Osteocyte (in vitro differentiated cells): ENCODE measurements around the gene LRFN2. TPM values are rescaled to one million over a fixed set of nuclear protein-coding genes. Genes with fewer than 3 reads are reported as not detected.

ENCODE experiments used
- DNase-seq: peaks from one replicate; pipeline ENCODE4 v3.0.0; 2021; ENCODE audit warnings: mixed read lengths; ENCODE audit not compliant: unreplicated experiment; ENCODE audit errors: extremely low spot score
- H3K27ac Mint-ChIP-seq: one replicate; pipeline ENCODE4 v1.8.0; 2021; ENCODE audit warnings: mild to moderate bottlenecking, mixed read lengths; ENCODE audit not compliant: unreplicated experiment
- H3K27me3 Mint-ChIP-seq: one replicate; pipeline ENCODE4 v1.8.0; 2021; ENCODE audit warnings: mixed read lengths; ENCODE audit not compliant: unreplicated experiment
- H3K36me3 Mint-ChIP-seq: one replicate; pipeline ENCODE4 v1.8.0; 2021; ENCODE audit warnings: mixed read lengths; ENCODE audit not compliant: unreplicated experiment
- H3K4me1 Mint-ChIP-seq: one replicate; pipeline ENCODE4 v1.8.0; 2021; ENCODE audit warnings: mixed read lengths; ENCODE audit not compliant: unreplicated experiment
- H3K4me3 Mint-ChIP-seq: one replicate; pipeline ENCODE4 v1.8.0; 2021; ENCODE audit warnings: mild to moderate bottlenecking, moderate library complexity, mixed read lengths; ENCODE audit not compliant: unreplicated experiment
- H3K9me3 Mint-ChIP-seq: one replicate; pipeline ENCODE4 v1.8.0; 2021; ENCODE audit warnings: mixed read lengths; ENCODE audit not compliant: unreplicated experiment
- CTCF ChIP-seq: fragments of 200-600 bp; sonication (generic); IDR thresholded peaks from 2 replicates; pipeline ENCODE4 v1.5.0; 2021; ENCODE audit warnings: antibody characterized with exemption, mild to moderate bottlenecking, moderate library complexity
- total RNA-seq: library from RNA; stranded (reverse); gene quantifications from 2 replicates; pipeline ENCODE4 v1.2.1, GENCODE V29; 2021

Gene LRFN2
- total RNA-seq, 1 donor from 2014 or later, result not detected

- no peak overlapping the region for H3K4me3 Mint-ChIP-seq
- no peaks in the 10 kb centered on the region for H3K9me3 Mint-ChIP-seq
- peaks cover 9% of the 10 kb centered on the region for H3K27me3 Mint-ChIP-seq
- H3K27ac Mint-ChIP-seq, result no peak overlapping the region
- H3K36me3 Mint-ChIP-seq, result no peaks in the 10 kb centered on the region
- TF ChIP-seq CTCF, result no peak
- DNase-seq, result no peak
- H3K4me1 Mint-ChIP-seq, result peaks cover 7% of the 10 kb centered on the region
Observed at GRCh38 chr6:40417031-40417430, 170.1 kb downstream of the LRFN2 start.

GRCh38 chr6:40414617-40415016 lies 172.5 kb downstream of the LRFN2 start:
- no peak for TF ChIP-seq CTCF
- Mint-ChIP-seq H3K27ac (no peak overlapping the region), H3K4me3 (no peak overlapping the region), H3K9me3 (no peaks in the 10 kb centered on the region), H3K36me3 (no peaks in the 10 kb centered on the region), H3K4me1 (peaks cover 19% of the 10 kb centered on the region), H3K27me3 (peaks cover 2% of the 10 kb centered on the region)
- DNase-seq, result no peak

GRCh38 chr6:40413239-40413638 lies 173.9 kb downstream of the LRFN2 start:
- no peaks in the 10 kb centered on the region for H3K9me3 Mint-ChIP-seq
- H3K27me3 Mint-ChIP-seq, result no peaks in the 10 kb centered on the region
- no peak overlapping the region for H3K27ac Mint-ChIP-seq
- no peak for TF ChIP-seq CTCF
- no peaks in the 10 kb centered on the region for H3K36me3 Mint-ChIP-seq
- H3K4me3 Mint-ChIP-seq, result no peak overlapping the region
- peaks cover 27% of the 10 kb centered on the region for H3K4me1 Mint-ChIP-seq
- DNase-seq, result no peak

GRCh38 chr6:40411881-40412280 lies 175.3 kb downstream of the LRFN2 start:
- H3K4me1 Mint-ChIP-seq, result peaks cover 27% of the 10 kb centered on the region
- no peak for TF ChIP-seq CTCF
- DNase-seq, result no peak
- no peak overlapping the region for H3K27ac Mint-ChIP-seq
- no peaks in the 10 kb centered on the region for H3K36me3 Mint-ChIP-seq
- no peaks in the 10 kb centered on the region for H3K9me3 Mint-ChIP-seq
- no peak overlapping the region for H3K4me3 Mint-ChIP-seq
- no peaks in the 10 kb centered on the region for H3K27me3 Mint-ChIP-seq

GRCh38 chr6:40410821-40411220 lies 176.3 kb downstream of the LRFN2 start:
- Mint-ChIP-seq H3K36me3 (no peaks in the 10 kb centered on the region), H3K4me3 (no peak overlapping the region), H3K27me3 (no peaks in the 10 kb centered on the region), H3K9me3 (no peaks in the 10 kb centered on the region), H3K4me1 (peaks cover 27% of the 10 kb centered on the region), H3K27ac (no peak overlapping the region)
- DNase-seq, result no peak
- no peak for TF ChIP-seq CTCF
